GM12873 (cell line): ENCODE results near the gene ADAMTSL1.

Experiments
- TF ChIP-seq, protein P1 (sequence below): IDR thresholded peaks from 2 replicates; pipeline ENCODE4 v1.5.1; 2012; ENCODE audit warnings: low read depth, mild to moderate bottlenecking, moderate library complexity, low read length, control low read depth; ENCODE audit not compliant: insufficient read depth; ENCODE audit errors: missing control alignments

ADAMTSL1 gene

GRCh38 chr9:18920141-18921084 is 446.5 kb downstream of the ADAMTSL1 start:
- TF ChIP-seq, protein P1, sequence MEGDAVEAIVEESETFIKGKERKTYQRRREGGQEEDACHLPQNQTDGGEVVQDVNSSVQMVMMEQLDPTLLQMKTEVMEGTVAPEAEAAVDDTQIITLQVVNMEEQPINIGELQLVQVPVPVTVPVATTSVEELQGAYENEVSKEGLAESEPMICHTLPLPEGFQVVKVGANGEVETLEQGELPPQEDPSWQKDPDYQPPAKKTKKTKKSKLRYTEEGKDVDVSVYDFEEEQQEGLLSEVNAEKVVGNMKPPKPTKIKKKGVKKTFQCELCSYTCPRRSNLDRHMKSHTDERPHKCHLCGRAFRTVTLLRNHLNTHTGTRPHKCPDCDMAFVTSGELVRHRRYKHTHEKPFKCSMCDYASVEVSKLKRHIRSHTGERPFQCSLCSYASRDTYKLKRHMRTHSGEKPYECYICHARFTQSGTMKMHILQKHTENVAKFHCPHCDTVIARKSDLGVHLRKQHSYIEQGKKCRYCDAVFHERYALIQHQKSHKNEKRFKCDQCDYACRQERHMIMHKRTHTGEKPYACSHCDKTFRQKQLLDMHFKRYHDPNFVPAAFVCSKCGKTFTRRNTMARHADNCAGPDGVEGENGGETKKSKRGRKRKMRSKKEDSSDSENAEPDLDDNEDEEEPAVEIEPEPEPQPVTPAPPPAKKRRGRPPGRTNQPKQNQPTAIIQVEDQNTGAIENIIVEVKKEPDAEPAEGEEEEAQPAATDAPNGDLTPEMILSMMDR = no peak

- TF ChIP-seq, protein P1 = no peak
Observed at GRCh38 chr9:18921366-18922075, 447.6 kb downstream of the ADAMTSL1 start.

DNA sequence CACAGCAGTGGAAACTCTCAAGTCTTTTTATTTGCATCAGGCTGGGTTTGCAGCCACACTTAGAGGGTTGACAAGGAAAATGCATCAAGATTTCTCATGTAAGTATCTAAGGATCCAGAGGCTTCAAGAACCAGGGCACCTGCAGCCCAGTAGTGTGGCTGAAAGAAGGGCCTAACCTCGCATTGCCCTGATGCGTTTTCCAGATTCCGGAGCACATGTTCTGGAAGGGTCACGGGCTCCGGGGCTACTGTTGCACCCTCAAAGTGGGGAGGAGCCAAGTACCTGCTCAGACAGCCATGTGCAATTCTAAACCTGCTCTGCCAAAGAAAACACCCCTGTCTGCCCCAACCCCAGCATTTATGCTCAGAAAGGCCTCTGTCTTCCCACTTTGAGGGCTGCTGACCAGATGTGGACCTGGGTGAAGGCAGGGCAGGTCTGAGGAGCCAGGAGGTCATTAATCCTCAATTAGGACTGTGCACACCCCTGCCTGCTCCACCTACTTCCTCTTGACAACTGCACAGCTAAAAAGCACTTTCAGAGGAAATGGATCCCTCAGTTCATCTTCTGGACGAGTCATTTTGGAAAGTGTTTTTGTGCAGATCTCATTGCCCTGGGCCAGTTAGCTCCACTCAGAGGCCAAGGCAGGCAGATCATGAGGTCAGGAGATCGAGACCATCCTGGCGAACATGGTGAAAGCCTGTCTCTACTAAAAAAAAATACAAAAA is 448.4 kb downstream of the ADAMTSL1 start:
- TF ChIP-seq, protein P1 = no peak

- TF ChIP-seq, protein P1 = no peak
Observed at GRCh38 chr9:18923167-18923566, 449.2 kb downstream of the ADAMTSL1 start.

DNA sequence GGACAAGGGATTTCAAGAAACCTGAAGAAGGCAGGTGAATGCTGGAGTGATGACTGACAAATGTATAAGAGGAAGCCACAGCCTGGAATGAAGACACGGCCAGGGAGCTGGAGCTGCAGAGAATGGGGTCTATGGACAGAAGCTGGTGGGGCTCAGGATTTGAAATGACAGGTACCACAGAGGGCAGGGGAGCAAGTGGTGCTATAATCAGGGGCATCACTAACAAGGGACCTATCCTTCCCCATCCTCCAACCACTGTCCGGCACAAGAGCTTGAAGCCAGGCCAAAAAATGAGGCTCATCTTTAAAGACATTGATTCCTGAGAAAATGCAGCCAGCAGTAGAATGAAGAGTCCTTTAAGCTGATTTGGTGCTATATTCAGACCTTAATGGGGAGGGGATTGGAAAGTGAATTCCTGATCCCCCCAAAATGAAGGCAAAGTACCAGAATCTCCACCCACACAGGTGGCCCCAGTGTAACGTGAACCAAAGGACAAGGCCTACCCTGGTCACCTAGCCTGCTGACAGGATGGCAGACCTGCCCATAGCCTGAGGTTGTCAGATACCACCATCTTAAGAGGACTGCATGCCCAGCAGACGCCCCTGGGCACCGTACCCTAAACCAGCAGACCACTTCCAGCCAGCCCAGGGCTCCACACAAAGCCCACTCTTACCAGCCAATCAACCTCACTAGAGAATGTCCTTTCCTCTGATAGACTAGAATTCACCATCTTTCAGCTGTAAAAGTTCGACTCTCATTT is 449.9 kb downstream of the ADAMTSL1 start:
- TF ChIP-seq, protein P1 = no peak

DNA sequence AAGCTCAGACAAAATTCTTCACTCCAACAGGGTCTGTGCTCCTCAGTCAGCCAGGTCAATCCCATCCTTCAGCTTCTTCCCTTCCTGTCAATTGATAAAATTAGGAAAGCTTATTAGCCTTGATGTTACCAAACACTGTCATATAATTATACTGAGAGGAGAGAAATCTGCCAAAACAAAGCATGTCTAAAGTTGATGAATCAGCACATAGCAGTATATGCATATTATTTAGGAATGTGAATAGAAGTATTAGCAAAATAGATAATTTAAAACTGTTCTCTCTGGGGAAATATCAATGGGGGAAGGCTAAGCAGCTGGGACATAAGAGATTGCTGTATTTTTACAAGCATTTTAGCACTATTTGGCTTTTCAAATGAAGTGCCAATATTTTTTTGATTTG is 451.9 kb downstream of the ADAMTSL1 start:
- TF ChIP-seq, protein P1 = no peak
